ENCODE measurements around the gene TMEM127.

The TMEM127 gene

GRCh38 chr2:96204836-96205624 lies 60.8 kb downstream of the TMEM127 start:
- DNase-seq (ENCODE audit: low spot score), result no peak

GRCh38 chr2:96203130-96204028 lies 62.4 kb downstream of the TMEM127 start:
- no peak for DNase-seq (ENCODE audit: low spot score)

GRCh38 chr2:96202152-96202854 lies 63.5 kb downstream of the TMEM127 start:
- DNase-seq (ENCODE audit: low spot score), result no peak

GRCh38 chr2:96201338-96201737 lies 64.5 kb downstream of the TMEM127 start:
- no peak for DNase-seq (ENCODE audit: low spot score)

- DNase-seq (ENCODE audit: low spot score), result no peak
Measured at GRCh38 chr2:96198921-96199320, 66.9 kb downstream of the TMEM127 start.

All from hematopoietic multipotent progenitor cell treated with erythropoietin and hydrocortisone succinate and interleukin-3 and kit ligand, for 15 days (in vitro differentiated cells).